Endodermal cell (in vitro differentiated cells): ENCODE results near the gene MACROD2. TPM values are rescaled to one million over a fixed set of nuclear protein-coding genes. Genes with fewer than 3 reads are reported as not detected.

ENCODE experiments used
- DNase-seq: peaks from one replicate; pipeline ENCODE4 v3.0.0-alpha.2; 2017
- H3K27ac ChIP-seq: 2 replicates; pipeline ENCODE4 v1.5.1; 2013; ENCODE audit warnings: mild to moderate bottlenecking, low read depth, low read length, moderate library complexity
- H3K27me3 ChIP-seq: 2 replicates; pipeline ENCODE4 v1.6.1; 2013; ENCODE audit warnings: mild to moderate bottlenecking, low read length, moderate library complexity; ENCODE audit not compliant: insufficient read depth, control insufficient read depth, poor library complexity, severe bottlenecking
- H3K36me3 ChIP-seq: 2 replicates; pipeline ENCODE4 v1.7.0; 2013; ENCODE audit warnings: mild to moderate bottlenecking, low read length, moderate library complexity; ENCODE audit not compliant: control insufficient read depth, insufficient read depth
- H3K4me1 ChIP-seq: one replicate; pipeline ENCODE4 v1.7.0; 2013; ENCODE audit warnings: low read length; ENCODE audit not compliant: control insufficient read depth, insufficient read depth
- H3K4me3 ChIP-seq: 2 replicates; pipeline ENCODE4 v1.5.1; 2013; ENCODE audit warnings: mild to moderate bottlenecking, low read length, moderate library complexity
- H3K9ac ChIP-seq: 2 replicates; pipeline ENCODE4 v1.6.1; 2013; ENCODE audit warnings: mild to moderate bottlenecking, low read length, moderate library complexity; ENCODE audit not compliant: poor library complexity, severe bottlenecking; ENCODE audit errors: extremely low read depth
- H3K9me3 ChIP-seq: 2 replicates; pipeline ENCODE4 v1.6.1; 2013; ENCODE audit warnings: mild to moderate bottlenecking, low read length, moderate library complexity; ENCODE audit not compliant: control insufficient read depth
- H3K27ac Mint-ChIP-seq: 2 replicates; pipeline ENCODE4 v1.8.0; 2020; ENCODE audit warnings: mixed read lengths
- H3K27me3 Mint-ChIP-seq: 2 replicates; pipeline ENCODE4 v1.8.0; 2021; ENCODE audit warnings: mild to moderate bottlenecking, mixed read lengths; ENCODE audit not compliant: insufficient read depth
- H3K36me3 Mint-ChIP-seq: 2 replicates; pipeline ENCODE4 v1.8.0; 2020; ENCODE audit warnings: low read depth, mixed read lengths
- H3K4me1 Mint-ChIP-seq: 2 replicates; pipeline ENCODE4 v1.8.0; 2020; ENCODE audit warnings: mixed read lengths
- H3K4me3 Mint-ChIP-seq: 2 replicates; pipeline ENCODE4 v1.8.0; 2020; ENCODE audit warnings: mild to moderate bottlenecking, moderate library complexity, mixed read lengths
- H3K9me3 Mint-ChIP-seq: 2 replicates; pipeline ENCODE4 v1.8.0; 2020; ENCODE audit warnings: mild to moderate bottlenecking, mixed read lengths
- CTCF ChIP-seq: fragments of 200-600 bp; sonication (generic); conservative IDR thresholded peaks from 2 replicates; pipeline ENCODE4 v1.5.0; 2021; ENCODE audit warnings: antibody characterized with exemption, mild to moderate bottlenecking
- WGBS, 2 experiments: methylation state at CpG; one replicate each; pipeline versions ENCODE4 v1.1.5 to v1.1.7; 2013; ENCODE audit warnings: missing lambda C conversion rate in 2 of 2, mixed read lengths in 1 of 2; ENCODE audit not compliant: insufficient coverage in 1 of 2, insufficient read length in 1 of 2; 5-methylcytosine and 5-hydroxymethylcytosine counted together
- total RNA-seq, 2 donors: library from RNA; stranded (reverse); fragmentation: NEBNext Ultra II Directional in 1 of 2; extraction: Animal tissue kit (Norgen Biotek cat#: 25700) in 1 of 2; gene quantifications; 2 replicates in 1 of 2; 3 replicates in 1 of 2; pipeline ENCODE4 v1.2.1, GENCODE V29; 2021

MACROD2 gene
- total RNA-seq, 2 donors from 2014 or later: 2.3 to 4.8 TPM

- H3K4me3 ChIP-seq: no peak overlapping the region
- WGBS, 2 experiments: 97 to 100% methylated on average over 1 to 3 of the region's 3 CpGs
- no peak for DNase-seq
- H3K36me3 ChIP-seq: no peaks in the 10 kb centered on the region
- Mint-ChIP-seq H3K36me3 (no peaks in the 10 kb centered on the region), H3K4me3 (no peak overlapping the region), H3K4me1 (no peaks in the 10 kb centered on the region), H3K27ac (no peak overlapping the region), H3K9me3 (no peaks in the 10 kb centered on the region), H3K27me3 (no peaks in the 10 kb centered on the region)
- H3K4me1 ChIP-seq: no peaks in the 10 kb centered on the region
- H3K27ac ChIP-seq: no peak overlapping the region
- H3K27me3 ChIP-seq: no peaks in the 10 kb centered on the region
- no peak for TF ChIP-seq CTCF
- H3K9ac ChIP-seq: no peak overlapping the region
- H3K9me3 ChIP-seq: no peaks in the 10 kb centered on the region
Measured at GRCh38 chr20:15239542-15240206, 1244.4 kb downstream of the MACROD2 start.

- H3K9me3 ChIP-seq: no peaks in the 10 kb centered on the region
- H3K4me3 ChIP-seq: no peak overlapping the region
- Mint-ChIP-seq H3K27me3 (no peaks in the 10 kb centered on the region), H3K4me1 (no peaks in the 10 kb centered on the region), H3K36me3 (no peaks in the 10 kb centered on the region), H3K4me3 (no peak overlapping the region), H3K27ac (no peak overlapping the region), H3K9me3 (no peaks in the 10 kb centered on the region)
- no peaks in the 10 kb centered on the region for H3K4me1 ChIP-seq
- no peak overlapping the region for H3K27ac ChIP-seq
- H3K27me3 ChIP-seq: no peaks in the 10 kb centered on the region
- no peak overlapping the region for H3K9ac ChIP-seq
- no peak for TF ChIP-seq CTCF
- WGBS, 2 experiments: no CpG with 5 or more reads among the region's 1 CpG
- H3K36me3 ChIP-seq: no peaks in the 10 kb centered on the region
- DNase-seq: no peak
Measured at GRCh38 chr20:15240801-15241200, 1245.5 kb downstream of the MACROD2 start.

GRCh38 chr20:15241681-15242080 is 1246.4 kb downstream of the MACROD2 start:
- no peak for TF ChIP-seq CTCF

More at GRCh38 chr20:15241681-15242080, 1246.4 kb downstream of the MACROD2 start:
- Histone ChIP-seq H3K9ac (no peak overlapping the region), H3K36me3 (no peaks in the 10 kb centered on the region), H3K27ac (no peak overlapping the region), H3K4me3 (no peak overlapping the region), H3K9me3 (no peaks in the 10 kb centered on the region), H3K4me1 (no peaks in the 10 kb centered on the region), H3K27me3 (no peaks in the 10 kb centered on the region)
- no peaks in the 10 kb centered on the region for H3K9me3 Mint-ChIP-seq
- H3K4me1 Mint-ChIP-seq: no peaks in the 10 kb centered on the region
- H3K27me3 Mint-ChIP-seq: no peaks in the 10 kb centered on the region
- H3K27ac Mint-ChIP-seq: no peak overlapping the region
- no peaks in the 10 kb centered on the region for H3K36me3 Mint-ChIP-seq
- H3K4me3 Mint-ChIP-seq: no peak overlapping the region
- DNase-seq: no peak
